Loucy (cell line): ENCODE results near the gene AMACR.

Experiments
- H2AFZ ChIP-seq: fragments of 200-600 bp; sonication (generic); 2 replicates; pipeline ENCODE4 v1.6.0; 2016; ENCODE audit warnings: antibody characterized with exemption, mild to moderate bottlenecking, low read length, moderate library complexity
- H3F3A ChIP-seq: fragments of 200-600 bp; 2 replicates; pipeline ENCODE4 v1.6.0; 2016; ENCODE audit warnings: antibody characterized with exemption, low read depth, mild to moderate bottlenecking
- H3K27me3 ChIP-seq: fragments of 200-600 bp; sonication (generic); 2 replicates; pipeline ENCODE4 v1.6.1; 2014; ENCODE audit warnings: low read length, mild to moderate bottlenecking; ENCODE audit not compliant: insufficient read depth, poor library complexity, severe bottlenecking
- H3K36me3 ChIP-seq: fragments of 200-600 bp; sonication (generic); 2 replicates; pipeline ENCODE4 v1.6.1; 2016; ENCODE audit warnings: low read length; ENCODE audit not compliant: insufficient read depth
- H3K4me1 ChIP-seq: fragments of 200-600 bp; sonication (generic); 2 replicates; pipeline ENCODE4 v1.5.1; 2014; ENCODE audit warnings: low read length, mild to moderate bottlenecking; ENCODE audit not compliant: insufficient read depth, poor library complexity, severe bottlenecking
- H3K4me2 ChIP-seq: fragments of 200-600 bp; sonication (generic); 2 replicates; pipeline ENCODE4 v1.6.0; 2014; ENCODE audit warnings: antibody characterized with exemption, low read length, low read depth, mild to moderate bottlenecking; ENCODE audit not compliant: poor library complexity, severe bottlenecking
- H3K4me3 ChIP-seq: fragments of 200-600 bp; sonication (generic); 2 replicates; pipeline ENCODE4 v1.5.1; 2014; ENCODE audit warnings: low read length, mild to moderate bottlenecking, mixed read lengths; ENCODE audit not compliant: poor library complexity, severe bottlenecking
- H3K79me2 ChIP-seq: fragments of 200-600 bp; sonication (generic); 2 replicates; pipeline ENCODE4 v1.6.1; 2014; ENCODE audit warnings: low read length; ENCODE audit not compliant: insufficient read depth
- H3K9ac ChIP-seq: fragments of 200-600 bp; sonication (generic); 2 replicates; pipeline ENCODE4 v1.6.0; 2014; ENCODE audit warnings: mild to moderate bottlenecking, low read depth, low read length, moderate library complexity; ENCODE audit not compliant: poor library complexity, severe bottlenecking
- H3K9me2 ChIP-seq: fragments of 200-600 bp; sonication (generic); replicated peaks from 2 replicates; pipeline ENCODE4 v1.6.1; 2016; ENCODE audit warnings: low read depth, low read length, mixed read lengths
- H3K9me3 ChIP-seq: fragments of 200-600 bp; sonication (generic); 2 replicates; pipeline ENCODE4 v1.6.1; 2014; ENCODE audit warnings: mild to moderate bottlenecking, antibody characterized with exemption, low read length, low read depth; ENCODE audit not compliant: insufficient read depth
- H4K20me1 ChIP-seq: fragments of 200-600 bp; sonication (generic); 2 replicates; pipeline ENCODE4 v1.6.0; 2014; ENCODE audit warnings: antibody characterized with exemption, low read length, mild to moderate bottlenecking; ENCODE audit not compliant: insufficient read depth, poor library complexity, severe bottlenecking
- CTCF ChIP-seq: fragments of 200-600 bp; sonication (generic); conservative IDR thresholded peaks from 2 replicates; pipeline ENCODE4 v1.5.1; 2014; ENCODE audit warnings: mild to moderate bottlenecking, antibody characterized with exemption, low read length
- EZH2phosphoT487 ChIP-seq: fragments of 200-600 bp; IDR thresholded peaks from 2 replicates; pipeline ENCODE4 v1.6.1; 2018; ENCODE audit warnings: antibody characterized with exemption, mild to moderate bottlenecking, moderate library complexity, borderline replicate concordance

The AMACR gene

GRCh38 chr5:34015120-34015822, 7.4 kb upstream of the AMACR start:
- H2AFZ ChIP-seq, result no peak overlapping the region

GRCh38 chr5:34014626-34015025, 6.8 kb upstream of the AMACR start:
- H3K4me2 ChIP-seq, result no peak overlapping the region

More at GRCh38 chr5:34015120-34015822, 7.4 kb upstream of the AMACR start:
- TF ChIP-seq EZH2phosphoT487 (no peak), CTCF (no peak)
- Histone ChIP-seq H4K20me1 (no peaks in the 10 kb centered on the region), H3K4me1 (no peaks in the 10 kb centered on the region), H3F3A (no peaks in the 10 kb centered on the region), H3K4me2 (no peak overlapping the region), H3K9me2 (no peaks in the 10 kb centered on the region), H3K4me3 (no peak overlapping the region), H3K27me3 (no peaks in the 10 kb centered on the region), H3K36me3 (peaks cover 10% of the 10 kb centered on the region; the same call in 1 of the 2 replicates), H3K9ac (no peak overlapping the region), H3K79me2 (no peaks in the 10 kb centered on the region), H3K9me3 (no peaks in the 10 kb centered on the region)

GRCh38 chr5:34013547-34013946, 5.7 kb upstream of the AMACR start:
- H3K4me2 ChIP-seq, result no peak overlapping the region

More at GRCh38 chr5:34014626-34015025, 6.8 kb upstream of the AMACR start:
- Histone ChIP-seq H3K9ac (no peak overlapping the region), H3K4me1 (peaks cover 2% of the 10 kb centered on the region), H3K36me3 (peaks cover 5% of the 10 kb centered on the region; the same call in 1 of the 2 replicates), H3F3A (no peaks in the 10 kb centered on the region), H2AFZ (no peak overlapping the region), H3K79me2 (no peaks in the 10 kb centered on the region), H3K9me3 (no peaks in the 10 kb centered on the region), H3K9me2 (no peaks in the 10 kb centered on the region), H3K4me3 (no peak overlapping the region), H4K20me1 (no peaks in the 10 kb centered on the region), H3K27me3 (no peaks in the 10 kb centered on the region)
- TF ChIP-seq EZH2phosphoT487, result no peak
- TF ChIP-seq CTCF, result no peak

More at GRCh38 chr5:34013547-34013946, 5.7 kb upstream of the AMACR start:
- no peaks in the 10 kb centered on the region for H3K27me3 ChIP-seq
- no peak for TF ChIP-seq CTCF
- TF ChIP-seq EZH2phosphoT487, result no peak
- no peak overlapping the region for H3K4me3 ChIP-seq
- H3K36me3 ChIP-seq, result peaks cover 2% of the 10 kb centered on the region; the same call in 1 of the 2 replicates
- no peaks in the 10 kb centered on the region for H3K79me2 ChIP-seq
- H4K20me1 ChIP-seq, result no peaks in the 10 kb centered on the region
- H3K4me1 ChIP-seq, result peaks cover 13% of the 10 kb centered on the region
- no peaks in the 10 kb centered on the region for H3F3A ChIP-seq
- no peak overlapping the region for H3K9ac ChIP-seq
- H3K9me2 ChIP-seq, result no peaks in the 10 kb centered on the region
- no peaks in the 10 kb centered on the region for H3K9me3 ChIP-seq
- H2AFZ ChIP-seq, result no peak overlapping the region
